ENCODE measurements around the gene OLFM2.

Gene OLFM2

GRCh38 chr19:9834726-9835506, 101.4 kb downstream of the OLFM2 start, which contains the start of gene PIN1:
Gene PIN1, plus strand, starts transcription at chr19:9835318. Its CDS starts 27 bp downstream, at chr19:9835345.
- peak; percentile 68; the same call in 1 of the 2 replicates for TF ChIP-seq CREB1 (IDR thresholded peaks at IDR 0.05; ENCODE audit: low read depth)
- no peak for TF ChIP-seq CEBPB (IDR thresholded peaks at IDR 0.05)
- no peak for TF ChIP-seq RAD21 (IDR thresholded peaks at IDR 0.05; ENCODE audit: low read depth)
- TF ChIP-seq EGR1 (IDR thresholded peaks at IDR 0.05), result 0 out of 2 replicates have a peak, but pooled peaks have one; percentile 49
- peak; percentile 67; the same call in 1 of the 2 replicates for TF ChIP-seq ZBTB7A (IDR thresholded peaks at IDR 0.05; ENCODE audit: low read depth)
- TF ChIP-seq USF1 (IDR thresholded peaks at IDR 0.05), result no peak
- no peak for TF ChIP-seq EP300 (IDR thresholded peaks at IDR 0.05; ENCODE audit: borderline replicate concordance)
- TF ChIP-seq TEAD4 (IDR thresholded peaks at IDR 0.05), result no peak
- peak; percentile 38; the same call in 1 of the 2 replicates for TF ChIP-seq NFIC (IDR thresholded peaks at IDR 0.05)
- TF ChIP-seq TCF12 (IDR thresholded peaks at IDR 0.05; ENCODE audit: low read depth), result 0 out of 2 replicates have a peak, but pooled peaks have one; percentile 9
- peak; percentile 80; the same call in 1 of the 2 replicates for TF ChIP-seq TAF1 (IDR thresholded peaks at IDR 0.05; ENCODE audit: low read depth)
- peak; percentile 93 for TF ChIP-seq YY1 (IDR thresholded peaks at IDR 0.05; ENCODE audit: low read depth)
- peak; percentile 70 for TF ChIP-seq FOXM1 (IDR thresholded peaks at IDR 0.05; ENCODE audit: borderline replicate concordance, low read depth)
- TF ChIP-seq, protein P1, sequence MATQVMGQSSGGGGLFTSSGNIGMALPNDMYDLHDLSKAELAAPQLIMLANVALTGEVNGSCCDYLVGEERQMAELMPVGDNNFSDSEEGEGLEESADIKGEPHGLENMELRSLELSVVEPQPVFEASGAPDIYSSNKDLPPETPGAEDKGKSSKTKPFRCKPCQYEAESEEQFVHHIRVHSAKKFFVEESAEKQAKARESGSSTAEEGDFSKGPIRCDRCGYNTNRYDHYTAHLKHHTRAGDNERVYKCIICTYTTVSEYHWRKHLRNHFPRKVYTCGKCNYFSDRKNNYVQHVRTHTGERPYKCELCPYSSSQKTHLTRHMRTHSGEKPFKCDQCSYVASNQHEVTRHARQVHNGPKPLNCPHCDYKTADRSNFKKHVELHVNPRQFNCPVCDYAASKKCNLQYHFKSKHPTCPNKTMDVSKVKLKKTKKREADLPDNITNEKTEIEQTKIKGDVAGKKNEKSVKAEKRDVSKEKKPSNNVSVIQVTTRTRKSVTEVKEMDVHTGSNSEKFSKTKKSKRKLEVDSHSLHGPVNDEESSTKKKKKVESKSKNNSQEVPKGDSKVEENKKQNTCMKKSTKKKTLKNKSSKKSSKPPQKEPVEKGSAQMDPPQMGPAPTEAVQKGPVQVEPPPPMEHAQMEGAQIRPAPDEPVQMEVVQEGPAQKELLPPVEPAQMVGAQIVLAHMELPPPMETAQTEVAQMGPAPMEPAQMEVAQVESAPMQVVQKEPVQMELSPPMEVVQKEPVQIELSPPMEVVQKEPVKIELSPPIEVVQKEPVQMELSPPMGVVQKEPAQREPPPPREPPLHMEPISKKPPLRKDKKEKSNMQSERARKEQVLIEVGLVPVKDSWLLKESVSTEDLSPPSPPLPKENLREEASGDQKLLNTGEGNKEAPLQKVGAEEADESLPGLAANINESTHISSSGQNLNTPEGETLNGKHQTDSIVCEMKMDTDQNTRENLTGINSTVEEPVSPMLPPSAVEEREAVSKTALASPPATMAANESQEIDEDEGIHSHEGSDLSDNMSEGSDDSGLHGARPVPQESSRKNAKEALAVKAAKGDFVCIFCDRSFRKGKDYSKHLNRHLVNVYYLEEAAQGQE (IDR thresholded peaks at IDR 0.05; ENCODE audit: low read depth), result no peak

DNA sequence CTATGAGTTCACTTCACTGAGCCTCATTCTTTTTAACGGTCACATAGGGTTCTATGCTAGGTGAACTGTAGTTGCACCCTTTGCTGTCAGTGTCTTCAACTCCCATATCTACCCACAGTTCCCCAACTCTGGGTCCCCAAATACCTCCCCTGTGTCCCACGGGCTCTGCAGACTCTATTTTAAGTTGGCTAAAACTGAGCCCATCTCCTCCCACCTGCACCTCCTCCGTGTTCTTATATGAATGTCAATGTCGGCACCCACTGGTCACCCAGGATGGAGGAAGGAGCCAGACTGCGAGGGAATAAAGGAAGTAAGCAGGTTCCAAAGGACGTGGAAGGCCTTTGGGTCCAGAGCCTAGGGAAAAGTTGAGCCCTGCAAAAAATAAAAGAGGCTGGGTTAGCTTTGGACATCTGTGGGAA, 102.0 kb downstream of the OLFM2 start:
- TF ChIP-seq EGR1 (IDR thresholded peaks at IDR 0.05), result no peak
- TF ChIP-seq ZBTB7A (IDR thresholded peaks at IDR 0.05; ENCODE audit: low read depth), result no peak
- no peak for TF ChIP-seq TCF12 (IDR thresholded peaks at IDR 0.05; ENCODE audit: low read depth)
- TF ChIP-seq RAD21 (IDR thresholded peaks at IDR 0.05; ENCODE audit: low read depth), result no peak
- no peak for TF ChIP-seq TAF1 (IDR thresholded peaks at IDR 0.05; ENCODE audit: low read depth)
- TF ChIP-seq FOXM1 (IDR thresholded peaks at IDR 0.05; ENCODE audit: borderline replicate concordance, low read depth), result no peak

GRCh38 chr19:9828551-9829063, 107.7 kb downstream of the OLFM2 start:
- no peak for TF ChIP-seq CREB1 (IDR thresholded peaks at IDR 0.05; ENCODE audit: low read depth)
- TF ChIP-seq TAF1 (IDR thresholded peaks at IDR 0.05; ENCODE audit: low read depth), result no peak
- no peak for TF ChIP-seq NFIC (IDR thresholded peaks at IDR 0.05)
- TF ChIP-seq YY1 (IDR thresholded peaks at IDR 0.05; ENCODE audit: low read depth), result no peak
- TF ChIP-seq, protein P1 (IDR thresholded peaks at IDR 0.05; ENCODE audit: low read depth), result no peak
- no peak for TF ChIP-seq EGR1 (IDR thresholded peaks at IDR 0.05)
- TF ChIP-seq TEAD4 (IDR thresholded peaks at IDR 0.05), result no peak
- TF ChIP-seq, protein P2, sequence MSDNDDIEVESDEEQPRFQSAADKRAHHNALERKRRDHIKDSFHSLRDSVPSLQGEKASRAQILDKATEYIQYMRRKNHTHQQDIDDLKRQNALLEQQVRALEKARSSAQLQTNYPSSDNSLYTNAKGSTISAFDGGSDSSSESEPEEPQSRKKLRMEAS (IDR thresholded peaks at IDR 0.05), result no peak
- no peak for TF ChIP-seq FOXM1 (IDR thresholded peaks at IDR 0.05; ENCODE audit: borderline replicate concordance, low read depth)
- TF ChIP-seq EP300 (IDR thresholded peaks at IDR 0.05; ENCODE audit: borderline replicate concordance), result no peak
- no peak for TF ChIP-seq ZBTB7A (IDR thresholded peaks at IDR 0.05; ENCODE audit: low read depth)
- TF ChIP-seq RAD21 (IDR thresholded peaks at IDR 0.05; ENCODE audit: low read depth), result no peak
- TF ChIP-seq TCF12 (IDR thresholded peaks at IDR 0.05; ENCODE audit: low read depth), result no peak
- no peak for TF ChIP-seq USF1 (IDR thresholded peaks at IDR 0.05)
- no peak for TF ChIP-seq CEBPB (IDR thresholded peaks at IDR 0.05)

GRCh38 chr19:9827289-9828238, 108.8 kb downstream of the OLFM2 start, which contains the start of gene UBL5:
Gene UBL5, plus strand, starts transcription at chr19:9827918. Its CDS starts 420 bp downstream, at chr19:9828338.
- TF ChIP-seq FOXM1 (IDR thresholded peaks at IDR 0.05; ENCODE audit: borderline replicate concordance, low read depth) (no peak), YY1 (IDR thresholded peaks at IDR 0.05; ENCODE audit: low read depth) (peak; percentile 48), EGR1 (IDR thresholded peaks at IDR 0.05) (0 out of 2 replicates have a peak, but pooled peaks have one; percentile 26), RAD21 (IDR thresholded peaks at IDR 0.05; ENCODE audit: low read depth) (no peak), USF1 (IDR thresholded peaks at IDR 0.05) (peak; percentile 61), TAF1 (IDR thresholded peaks at IDR 0.05; ENCODE audit: low read depth) (peak; percentile 88), CEBPB (IDR thresholded peaks at IDR 0.05) (no peak), TEAD4 (IDR thresholded peaks at IDR 0.05) (0 out of 2 replicates have a peak, but pooled peaks have one; percentile 8), TCF12 (IDR thresholded peaks at IDR 0.05; ENCODE audit: low read depth) (peak; percentile 59)
- TF ChIP-seq, protein P2 (IDR thresholded peaks at IDR 0.05), result peak; percentile 88

Measured in Ishikawa (cell line).